ENCODE results near the gene GARIN5B. TPM values are rescaled to one million over a fixed set of nuclear protein-coding genes. Genes with fewer than 3 reads are reported as not detected.
A peak's percentile ranks its signal among the peaks of the same experiment; 100 is the strongest.

GARIN5B gene
- polyA plus RNA-seq, 2 of the 4 experiments (the other 2 are of a cell fraction) = 0.05 TPM; not detected in 1

GRCh38 chr19:55384131-55384919 lies 21.3 kb upstream of the GARIN5B start, which contains the start of gene TMEM238:
Gene TMEM238, minus strand, starts transcription at chr19:55384292. Its CDS starts 33 bp downstream, at chr19:55384259.
- ChIA-PET POLR2A (interaction anchor here (0.8 to 4.5 kb wide), 19 partner anchors 9 to 243 kb away, joined by 3 to 47 read pairs (median 5); partner anchors contain the start of genes BRSK1, HSPBP1, IL11 and KMT5C), CTCF (interaction anchor here (0.6 to 3.2 kb wide), 50 partner anchors 9 to 248 kb away, joined by 3 to 62 read pairs (median 6); partner anchors contain the start of genes DNAAF3, GARIN5B, HSPBP1 and IL11)
- H3K4me2 ChIP-seq = peak within 1 kb of the TSS; percentile 92
- ATAC-seq (peak; percentile 1 to 32; a peak in 4 of 6 replicates), FAIRE-seq (no peak), DNase-seq (ENCODE audit: low read depth in 1 of 2, low spot score in 1 of 2) (no peak)
- no peak for TF ChIP-seq HOXB5 (CRISPR knock-in tag; IDR thresholded peaks at IDR 0.05)
- no peak for TF ChIP-seq HDAC2 (IDR thresholded peaks at IDR 0.05)
- TF ChIP-seq POLR2A (IDR thresholded peaks at IDR 0.05; ENCODE audit: low read length) = peak; percentile 25
- TF ChIP-seq RNF2 (IDR thresholded peaks at IDR 0.05; ENCODE audit: borderline replicate concordance, low read depth) = 0 out of 2 replicates have a peak, but pooled peaks have one; percentile 18
- TF ChIP-seq ZSCAN20 (CRISPR knock-in tag; IDR thresholded peaks at IDR 0.05) = no peak
- no peak for TF ChIP-seq CBX8 (IDR thresholded peaks at IDR 0.05)
- TF ChIP-seq, protein P1, sequence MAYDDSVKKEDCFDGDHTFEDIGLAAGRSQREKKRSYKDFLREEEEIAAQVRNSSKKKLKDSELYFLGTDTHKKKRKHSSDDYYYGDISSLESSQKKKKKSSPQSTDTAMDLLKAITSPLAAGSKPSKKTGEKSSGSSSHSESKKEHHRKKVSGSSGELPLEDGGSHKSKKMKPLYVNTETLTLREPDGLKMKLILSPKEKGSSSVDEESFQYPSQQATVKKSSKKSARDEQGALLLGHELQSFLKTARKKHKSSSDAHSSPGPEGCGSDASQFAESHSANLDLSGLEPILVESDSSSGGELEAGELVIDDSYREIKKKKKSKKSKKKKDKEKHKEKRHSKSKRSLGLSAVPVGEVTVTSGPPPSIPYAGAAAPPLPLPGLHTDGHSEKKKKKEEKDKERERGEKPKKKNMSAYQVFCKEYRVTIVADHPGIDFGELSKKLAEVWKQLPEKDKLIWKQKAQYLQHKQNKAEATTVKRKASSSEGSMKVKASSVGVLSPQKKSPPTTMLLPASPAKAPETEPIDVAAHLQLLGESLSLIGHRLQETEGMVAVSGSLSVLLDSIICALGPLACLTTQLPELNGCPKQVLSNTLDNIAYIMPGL (CRISPR knock-in tag; IDR thresholded peaks at IDR 0.05; ENCODE audit: borderline replicate concordance) = no peak
- TF ChIP-seq, protein P2, sequence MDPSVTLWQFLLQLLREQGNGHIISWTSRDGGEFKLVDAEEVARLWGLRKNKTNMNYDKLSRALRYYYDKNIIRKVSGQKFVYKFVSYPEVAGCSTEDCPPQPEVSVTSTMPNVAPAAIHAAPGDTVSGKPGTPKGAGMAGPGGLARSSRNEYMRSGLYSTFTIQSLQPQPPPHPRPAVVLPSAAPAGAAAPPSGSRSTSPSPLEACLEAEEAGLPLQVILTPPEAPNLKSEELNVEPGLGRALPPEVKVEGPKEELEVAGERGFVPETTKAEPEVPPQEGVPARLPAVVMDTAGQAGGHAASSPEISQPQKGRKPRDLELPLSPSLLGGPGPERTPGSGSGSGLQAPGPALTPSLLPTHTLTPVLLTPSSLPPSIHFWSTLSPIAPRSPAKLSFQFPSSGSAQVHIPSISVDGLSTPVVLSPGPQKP (IDR thresholded peaks at IDR 0.05; ENCODE audit: low read depth, low read length) = no peak
- TF ChIP-seq CHD4 (IDR thresholded peaks at IDR 0.05; ENCODE audit: borderline replicate concordance) = no peak
- TF ChIP-seq CBX2 (IDR thresholded peaks at IDR 0.05; ENCODE audit: borderline replicate concordance, low read depth) = no peak
- TF ChIP-seq, protein P3, sequence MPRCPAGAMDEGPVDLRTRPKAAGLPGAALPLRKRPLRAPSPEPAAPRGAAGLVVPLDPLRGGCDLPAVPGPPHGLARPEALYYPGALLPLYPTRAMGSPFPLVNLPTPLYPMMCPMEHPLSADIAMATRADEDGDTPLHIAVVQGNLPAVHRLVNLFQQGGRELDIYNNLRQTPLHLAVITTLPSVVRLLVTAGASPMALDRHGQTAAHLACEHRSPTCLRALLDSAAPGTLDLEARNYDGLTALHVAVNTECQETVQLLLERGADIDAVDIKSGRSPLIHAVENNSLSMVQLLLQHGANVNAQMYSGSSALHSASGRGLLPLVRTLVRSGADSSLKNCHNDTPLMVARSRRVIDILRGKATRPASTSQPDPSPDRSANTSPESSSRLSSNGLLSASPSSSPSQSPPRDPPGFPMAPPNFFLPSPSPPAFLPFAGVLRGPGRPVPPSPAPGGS (IDR thresholded peaks at IDR 0.05) = 0 out of 3 replicates have a peak, but pooled peaks have one; percentile 65
- no peak for TF ChIP-seq TP53 (CRISPR knock-in tag; IDR thresholded peaks at IDR 0.05)
- TF ChIP-seq, protein P4, sequence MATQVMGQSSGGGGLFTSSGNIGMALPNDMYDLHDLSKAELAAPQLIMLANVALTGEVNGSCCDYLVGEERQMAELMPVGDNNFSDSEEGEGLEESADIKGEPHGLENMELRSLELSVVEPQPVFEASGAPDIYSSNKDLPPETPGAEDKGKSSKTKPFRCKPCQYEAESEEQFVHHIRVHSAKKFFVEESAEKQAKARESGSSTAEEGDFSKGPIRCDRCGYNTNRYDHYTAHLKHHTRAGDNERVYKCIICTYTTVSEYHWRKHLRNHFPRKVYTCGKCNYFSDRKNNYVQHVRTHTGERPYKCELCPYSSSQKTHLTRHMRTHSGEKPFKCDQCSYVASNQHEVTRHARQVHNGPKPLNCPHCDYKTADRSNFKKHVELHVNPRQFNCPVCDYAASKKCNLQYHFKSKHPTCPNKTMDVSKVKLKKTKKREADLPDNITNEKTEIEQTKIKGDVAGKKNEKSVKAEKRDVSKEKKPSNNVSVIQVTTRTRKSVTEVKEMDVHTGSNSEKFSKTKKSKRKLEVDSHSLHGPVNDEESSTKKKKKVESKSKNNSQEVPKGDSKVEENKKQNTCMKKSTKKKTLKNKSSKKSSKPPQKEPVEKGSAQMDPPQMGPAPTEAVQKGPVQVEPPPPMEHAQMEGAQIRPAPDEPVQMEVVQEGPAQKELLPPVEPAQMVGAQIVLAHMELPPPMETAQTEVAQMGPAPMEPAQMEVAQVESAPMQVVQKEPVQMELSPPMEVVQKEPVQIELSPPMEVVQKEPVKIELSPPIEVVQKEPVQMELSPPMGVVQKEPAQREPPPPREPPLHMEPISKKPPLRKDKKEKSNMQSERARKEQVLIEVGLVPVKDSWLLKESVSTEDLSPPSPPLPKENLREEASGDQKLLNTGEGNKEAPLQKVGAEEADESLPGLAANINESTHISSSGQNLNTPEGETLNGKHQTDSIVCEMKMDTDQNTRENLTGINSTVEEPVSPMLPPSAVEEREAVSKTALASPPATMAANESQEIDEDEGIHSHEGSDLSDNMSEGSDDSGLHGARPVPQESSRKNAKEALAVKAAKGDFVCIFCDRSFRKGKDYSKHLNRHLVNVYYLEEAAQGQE (IDR thresholded peaks at IDR 0.05) = no peak
- TF ChIP-seq FOSB (CRISPR knock-in tag; IDR thresholded peaks at IDR 0.05) = no peak
- no peak for TF ChIP-seq HEYL (CRISPR knock-in tag; IDR thresholded peaks at IDR 0.05)
- no peak for TF ChIP-seq CHD2 (IDR thresholded peaks at IDR 0.05; ENCODE audit: low read length, partially characterized antibody)
- TF ChIP-seq ESRRA (IDR thresholded peaks at IDR 0.05; ENCODE audit: borderline replicate concordance, low read length) = no peak
- TF ChIP-seq EHF (CRISPR knock-in tag; IDR thresholded peaks at IDR 0.05) = no peak
- TF ChIP-seq USF2 (IDR thresholded peaks at IDR 0.05) = no peak
- TF ChIP-seq SMC3 (IDR thresholded peaks at IDR 0.05) = no peak
- TF ChIP-seq JUN (IDR thresholded peaks at IDR 0.05) = peak; percentile 30 to 47; a peak in 3 of 5 replicates
- no peak for TF ChIP-seq ZC3H11A (IDR thresholded peaks at IDR 0.05)
- TF ChIP-seq NR3C1 (IDR thresholded peaks at IDR 0.05) = no peak
- no peak for TF ChIP-seq TFCP2L1 (CRISPR knock-in tag; IDR thresholded peaks at IDR 0.05)
- no peak for TF ChIP-seq ZFP36 (IDR thresholded peaks at IDR 0.05; ENCODE audit: borderline replicate concordance, partially characterized antibody)
- no peak for TF ChIP-seq HOXA7 (CRISPR knock-in tag; IDR thresholded peaks at IDR 0.05)
- no peak for TF ChIP-seq ZNF302 (CRISPR knock-in tag; IDR thresholded peaks at IDR 0.05)
- no peak for TF ChIP-seq POLR2AphosphoS2 (conservative IDR thresholded peaks at IDR 0.05; ENCODE audit: low read length)
- 43% methylated on average over 38 of the region's 72 CpGs for WGBS (ENCODE audit: missing lambda C conversion rate)
- peaks cover 40% of the 10 kb centered on the region for H3K4me1 ChIP-seq
- H3K4me3 ChIP-seq = peak within 1 kb of the TSS; percentile 89
- peaks cover 6% of the 10 kb centered on the region; the same call in 2 of the 3 replicates for H3K9me3 ChIP-seq
- peak within 1 kb of the TSS; percentile 89 to 99 for H3K27ac ChIP-seq

Data from A549 (cell line).